Measurements from ENCODE around the gene SLC25A21. TPM values are rescaled to one million over a fixed set of nuclear protein-coding genes. Genes with fewer than 3 reads are reported as not detected.

SLC25A21 gene
- total and polyA plus RNA-seq, 2 of the 13 experiments (the other 11 are each of a cell fraction or from before 2014, with no cell fraction given) = 1.9 to 2.9 TPM

DNA sequence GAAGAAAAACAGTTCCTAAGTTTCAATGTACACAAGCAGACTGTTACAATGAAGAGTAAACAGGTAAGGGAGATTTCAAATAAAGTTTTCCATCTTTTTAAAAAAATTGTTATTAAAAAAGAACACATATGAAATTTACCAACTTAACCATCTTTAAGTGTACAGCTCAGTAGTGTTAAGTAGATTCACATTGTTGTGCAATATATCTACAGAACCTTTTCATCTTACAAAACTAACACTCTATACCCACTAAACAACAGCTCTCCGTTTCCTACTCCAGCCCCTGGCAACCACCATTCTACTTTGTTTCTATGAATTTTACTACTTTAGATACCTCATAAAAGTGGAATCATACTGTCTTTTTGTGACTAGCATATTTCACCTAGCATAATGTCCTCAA is 139.5 kb downstream of the SLC25A21 start:
- Histone ChIP-seq H3K27me3 (ENCODE audit: control insufficient read depth in 1 of 2, insufficient read depth in 2 of 2, low read length in 2 of 2) (no peaks in the 10 kb centered on the region), H3K4me2 (ENCODE audit: low read depth, low read length) (no peak overlapping the region), H3K4me3 (replicated peaks in 1 of 3; ENCODE audit: insufficient read depth in 1 of 3, low read depth in 2 of 3, low read length in 3 of 3) (no peak overlapping the region), H3K4me1 (ENCODE audit: insufficient read depth, low read length) (peaks cover 15% of the 10 kb centered on the region), H3K27ac (ENCODE audit: extremely low read length, insufficient read depth, low read length) (no peak overlapping the region), H3K36me3 (replicated peaks in 1 of 2; ENCODE audit: control insufficient read depth in 1 of 2, insufficient read depth in 2 of 2, low read length in 2 of 2) (no peaks in the 10 kb centered on the region), H3K9me3 (ENCODE audit: low read length) (no peaks in the 10 kb centered on the region), H2AFZ (ENCODE audit: low read length) (no peak overlapping the region), H4K20me1 (ENCODE audit: insufficient read depth, low read length) (no peaks in the 10 kb centered on the region), H3K79me2 (ENCODE audit: insufficient read depth, low read length) (no peaks in the 10 kb centered on the region), H3K9ac (ENCODE audit: insufficient read depth, low read depth, low read length) (no peak overlapping the region)
- FAIRE-seq (no peak), ATAC-seq (no peak), DNase-seq (ENCODE audit: low spot score) (no peak)
- ChIA-PET POLR2A (no interaction called here), CTCF (ENCODE audit: low intra/inter-chr PET ratio, low total read pairs) (no interaction called here)
- BruUV-seq (replicated peaks) = no TSS peak
- TF ChIP-seq CEBPB (IDR thresholded peaks at IDR 0.05; ENCODE audit: borderline replicate concordance, low read depth, low read length) = peak; percentile 88; the same call in 1 of the 2 replicates
- no peak for TF ChIP-seq EED (CRISPR knock-in tag; IDR thresholded peaks at IDR 0.05)
- TF ChIP-seq ZNF816 (CRISPR knock-in tag; IDR thresholded peaks at IDR 0.05; ENCODE audit: borderline replicate concordance) = no peak
- TF ChIP-seq, protein P1, sequence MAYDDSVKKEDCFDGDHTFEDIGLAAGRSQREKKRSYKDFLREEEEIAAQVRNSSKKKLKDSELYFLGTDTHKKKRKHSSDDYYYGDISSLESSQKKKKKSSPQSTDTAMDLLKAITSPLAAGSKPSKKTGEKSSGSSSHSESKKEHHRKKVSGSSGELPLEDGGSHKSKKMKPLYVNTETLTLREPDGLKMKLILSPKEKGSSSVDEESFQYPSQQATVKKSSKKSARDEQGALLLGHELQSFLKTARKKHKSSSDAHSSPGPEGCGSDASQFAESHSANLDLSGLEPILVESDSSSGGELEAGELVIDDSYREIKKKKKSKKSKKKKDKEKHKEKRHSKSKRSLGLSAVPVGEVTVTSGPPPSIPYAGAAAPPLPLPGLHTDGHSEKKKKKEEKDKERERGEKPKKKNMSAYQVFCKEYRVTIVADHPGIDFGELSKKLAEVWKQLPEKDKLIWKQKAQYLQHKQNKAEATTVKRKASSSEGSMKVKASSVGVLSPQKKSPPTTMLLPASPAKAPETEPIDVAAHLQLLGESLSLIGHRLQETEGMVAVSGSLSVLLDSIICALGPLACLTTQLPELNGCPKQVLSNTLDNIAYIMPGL (CRISPR knock-in tag; IDR thresholded peaks at IDR 0.05; ENCODE audit: borderline replicate concordance in 1 of 2, low read depth in 1 of 2) = no peak
- in situ Hi-C loops (cut with HindIII; ENCODE audit: extremely low pct_ligation_motif_present, low pct_unique_long_range_greater_than_20kb) (no loop called here), intact Hi-C loops (cut with micrococcal nuclease; ENCODE audit: unreplicated experiment) (no loop called here)
- 25% methylated on average over 1 of the region's 1 CpG for WGBS (ENCODE audit: low lambda C conversion rate)

DNA sequence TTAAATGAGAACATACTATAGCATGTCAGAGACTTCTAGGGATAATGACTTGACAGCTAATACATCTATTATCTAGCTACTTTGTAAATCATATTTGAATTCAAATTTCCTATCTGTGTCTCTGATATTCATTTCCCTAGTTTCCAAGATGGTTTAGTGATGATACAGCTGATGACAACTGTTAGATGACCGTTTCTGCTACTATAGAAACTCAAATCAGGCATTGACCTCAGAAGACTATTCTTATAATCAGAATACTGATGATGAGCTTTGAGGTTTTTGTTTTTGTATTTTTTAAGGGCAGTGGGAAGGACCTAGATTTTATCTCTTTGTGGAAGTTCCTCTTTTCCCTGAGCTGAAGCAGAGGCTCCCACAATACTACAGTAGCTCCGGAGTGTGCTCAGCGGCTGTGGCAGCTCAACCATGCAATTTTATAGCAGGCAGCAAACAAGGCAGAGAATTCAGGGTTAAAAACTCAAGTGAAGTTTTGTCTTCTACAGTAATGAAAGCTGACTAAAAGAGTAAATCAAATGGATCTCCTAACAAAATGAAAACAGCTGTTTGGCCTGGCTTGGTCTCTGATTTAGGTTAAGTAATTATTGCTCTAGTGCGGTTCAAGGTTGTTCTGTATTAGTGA is 145.1 kb downstream of the SLC25A21 start:
- no peaks in the 10 kb centered on the region for H4K20me1 ChIP-seq (ENCODE audit: insufficient read depth, low read length)

More for the DNA sequence above, 145.1 kb downstream of the SLC25A21 start:
- Histone ChIP-seq H3K4me3 (replicated peaks in 1 of 3; ENCODE audit: insufficient read depth in 1 of 3, low read depth in 2 of 3, low read length in 3 of 3) (no peak overlapping the region), H3K4me2 (ENCODE audit: low read depth, low read length) (no peak overlapping the region), H3K9me3 (ENCODE audit: low read length) (no peaks in the 10 kb centered on the region), H3K79me2 (ENCODE audit: insufficient read depth, low read length) (no peaks in the 10 kb centered on the region), H3K9ac (ENCODE audit: insufficient read depth, low read depth, low read length) (no peak overlapping the region), H3K4me1 (ENCODE audit: insufficient read depth, low read length) (no peaks in the 10 kb centered on the region), H2AFZ (ENCODE audit: low read length) (no peak overlapping the region), H3K36me3 (replicated peaks in 1 of 2; ENCODE audit: control insufficient read depth in 1 of 2, insufficient read depth in 2 of 2, low read length in 2 of 2) (no peaks in the 10 kb centered on the region), H3K27me3 (ENCODE audit: control insufficient read depth in 1 of 2, insufficient read depth in 2 of 2, low read length in 2 of 2) (no peaks in the 10 kb centered on the region), H3K27ac (ENCODE audit: extremely low read length, insufficient read depth, low read length) (no peak overlapping the region)
- intact Hi-C loops (cut with micrococcal nuclease; ENCODE audit: unreplicated experiment) (loop anchor here (10.0 kb wide), 1 partner anchor 207 kb away; no protein-coding TSS in a partner anchor), in situ Hi-C loops (cut with HindIII; ENCODE audit: extremely low pct_ligation_motif_present, low pct_unique_long_range_greater_than_20kb) (no loop called here)
- no peak for ATAC-seq
- no peak for FAIRE-seq
- BruUV-seq (replicated peaks) = no TSS peak
- CTCF ChIA-PET (ENCODE audit: low intra/inter-chr PET ratio, low total read pairs) = no interaction called here
- POLR2A ChIA-PET = no interaction called here
- 43% methylated on average over 4 of the region's 4 CpGs for whole genome bisulfite sequencing (ENCODE audit: low lambda C conversion rate)
- TF ChIP-seq, protein P2, sequence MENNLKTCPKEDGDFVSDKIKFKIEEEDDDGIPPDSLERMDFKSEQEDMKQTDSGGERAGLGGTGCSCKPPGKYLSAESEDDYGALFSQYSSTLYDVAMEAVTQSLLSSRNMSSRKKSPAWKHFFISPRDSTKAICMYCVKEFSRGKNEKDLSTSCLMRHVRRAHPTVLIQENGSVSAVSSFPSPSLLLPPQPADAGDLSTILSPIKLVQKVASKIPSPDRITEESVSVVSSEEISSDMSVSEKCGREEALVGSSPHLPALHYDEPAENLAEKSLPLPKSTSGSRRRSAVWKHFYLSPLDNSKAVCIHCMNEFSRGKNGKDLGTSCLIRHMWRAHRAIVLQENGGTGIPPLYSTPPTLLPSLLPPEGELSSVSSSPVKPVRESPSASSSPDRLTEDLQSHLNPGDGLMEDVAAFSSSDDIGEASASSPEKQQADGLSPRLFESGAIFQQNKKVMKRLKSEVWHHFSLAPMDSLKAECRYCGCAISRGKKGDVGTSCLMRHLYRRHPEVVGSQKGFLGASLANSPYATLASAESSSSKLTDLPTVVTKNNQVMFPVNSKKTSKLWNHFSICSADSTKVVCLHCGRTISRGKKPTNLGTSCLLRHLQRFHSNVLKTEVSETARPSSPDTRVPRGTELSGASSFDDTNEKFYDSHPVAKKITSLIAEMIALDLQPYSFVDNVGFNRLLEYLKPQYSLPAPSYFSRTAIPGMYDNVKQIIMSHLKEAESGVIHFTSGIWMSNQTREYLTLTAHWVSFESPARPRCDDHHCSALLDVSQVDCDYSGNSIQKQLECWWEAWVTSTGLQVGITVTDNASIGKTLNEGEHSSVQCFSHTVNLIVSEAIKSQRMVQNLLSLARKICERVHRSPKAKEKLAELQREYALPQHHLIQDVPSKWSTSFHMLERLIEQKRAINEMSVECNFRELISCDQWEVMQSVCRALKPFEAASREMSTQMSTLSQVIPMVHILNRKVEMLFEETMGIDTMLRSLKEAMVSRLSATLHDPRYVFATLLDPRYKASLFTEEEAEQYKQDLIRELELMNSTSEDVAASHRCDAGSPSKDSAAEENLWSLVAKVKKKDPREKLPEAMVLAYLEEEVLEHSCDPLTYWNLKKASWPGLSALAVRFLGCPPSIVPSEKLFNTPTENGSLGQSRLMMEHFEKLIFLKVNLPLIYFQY (CRISPR knock-in tag; IDR thresholded peaks at IDR 0.05; ENCODE audit: borderline replicate concordance) = no peak
- TF ChIP-seq TARDBP (CRISPR knock-in tag; IDR thresholded peaks at IDR 0.05) = no peak
- no peak for TF ChIP-seq MXD4 (CRISPR knock-in tag; IDR thresholded peaks at IDR 0.05)
- no peak for DNase-seq (ENCODE audit: low spot score)
